Measurements from ENCODE around the gene KLHL26. TPM values are rescaled to one million over a fixed set of nuclear protein-coding genes. Genes with fewer than 3 reads are reported as not detected.

Gene KLHL26
- total RNA-seq, 4 donors from 2014 or later: 6.7 to 29.0 (median 12.1) TPM

DNA sequence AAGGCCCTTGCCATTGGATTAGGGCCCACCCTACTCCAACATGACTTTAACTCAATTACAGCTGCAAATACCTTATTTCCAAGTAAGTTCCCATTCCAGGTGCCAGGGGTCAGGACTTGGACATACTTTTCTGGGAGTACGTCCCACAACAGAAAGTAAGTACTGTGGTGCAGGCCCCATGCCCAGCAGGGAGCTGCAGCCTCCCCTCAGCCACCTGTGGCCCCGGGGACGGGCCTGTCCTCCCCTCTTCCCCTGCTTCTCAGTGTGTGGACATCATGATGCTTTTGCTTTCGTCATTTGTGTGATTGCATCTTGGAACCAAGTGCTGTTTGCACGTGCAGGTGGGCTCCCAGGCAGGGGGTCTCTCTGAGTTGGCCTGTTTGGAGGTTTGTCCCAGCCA is 78.6 kb downstream of the KLHL26 start:
- TF ChIP-seq, protein P1, sequence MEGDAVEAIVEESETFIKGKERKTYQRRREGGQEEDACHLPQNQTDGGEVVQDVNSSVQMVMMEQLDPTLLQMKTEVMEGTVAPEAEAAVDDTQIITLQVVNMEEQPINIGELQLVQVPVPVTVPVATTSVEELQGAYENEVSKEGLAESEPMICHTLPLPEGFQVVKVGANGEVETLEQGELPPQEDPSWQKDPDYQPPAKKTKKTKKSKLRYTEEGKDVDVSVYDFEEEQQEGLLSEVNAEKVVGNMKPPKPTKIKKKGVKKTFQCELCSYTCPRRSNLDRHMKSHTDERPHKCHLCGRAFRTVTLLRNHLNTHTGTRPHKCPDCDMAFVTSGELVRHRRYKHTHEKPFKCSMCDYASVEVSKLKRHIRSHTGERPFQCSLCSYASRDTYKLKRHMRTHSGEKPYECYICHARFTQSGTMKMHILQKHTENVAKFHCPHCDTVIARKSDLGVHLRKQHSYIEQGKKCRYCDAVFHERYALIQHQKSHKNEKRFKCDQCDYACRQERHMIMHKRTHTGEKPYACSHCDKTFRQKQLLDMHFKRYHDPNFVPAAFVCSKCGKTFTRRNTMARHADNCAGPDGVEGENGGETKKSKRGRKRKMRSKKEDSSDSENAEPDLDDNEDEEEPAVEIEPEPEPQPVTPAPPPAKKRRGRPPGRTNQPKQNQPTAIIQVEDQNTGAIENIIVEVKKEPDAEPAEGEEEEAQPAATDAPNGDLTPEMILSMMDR (IDR thresholded peaks at IDR 0.05; ENCODE audit: low read depth): no peak

DNA sequence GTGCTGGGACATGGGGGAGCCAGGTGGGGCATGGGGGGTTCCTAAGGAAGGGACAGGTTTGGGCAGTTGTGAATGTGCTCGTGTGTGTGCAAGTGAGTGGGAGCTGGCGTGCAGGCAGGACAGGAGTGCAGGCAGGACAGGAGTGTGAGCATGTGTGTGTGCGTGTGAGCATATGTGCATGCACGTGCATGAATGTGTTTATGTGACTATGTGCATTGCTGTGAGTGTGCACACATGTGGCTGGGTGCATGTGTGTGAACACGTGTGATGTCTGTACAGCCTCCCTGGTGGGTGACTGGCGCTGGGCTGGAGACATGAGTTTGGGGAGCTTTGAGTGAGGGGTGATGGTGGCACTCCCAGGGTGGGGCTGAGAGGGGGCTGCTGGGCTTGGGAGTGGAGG is 80.0 kb downstream of the KLHL26 start:
- TF ChIP-seq, protein P1 (IDR thresholded peaks at IDR 0.05; ENCODE audit: low read depth): no peak

DNA sequence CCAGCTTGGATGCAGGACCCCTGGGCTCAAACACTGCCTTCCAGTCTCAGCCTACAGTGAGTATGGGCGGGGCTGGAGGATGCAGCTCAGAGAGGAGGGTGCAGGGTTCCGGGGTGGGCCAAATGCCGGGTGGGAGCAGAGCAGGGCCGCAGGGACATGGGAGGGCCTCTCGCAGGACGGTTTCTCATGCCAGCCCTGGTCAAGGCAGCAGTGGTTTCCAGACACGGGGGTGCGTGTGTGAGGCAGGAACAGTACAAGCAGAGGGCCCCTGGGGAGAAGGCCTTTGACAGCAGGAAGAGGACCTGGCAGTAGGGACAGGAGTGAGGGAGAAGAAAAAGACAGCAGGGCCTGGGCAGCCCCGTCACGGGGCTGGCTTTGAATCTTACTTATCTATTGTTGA is 80.8 kb downstream of the KLHL26 start:
- TF ChIP-seq, protein P1 (IDR thresholded peaks at IDR 0.05; ENCODE audit: low read depth): no peak

DNA sequence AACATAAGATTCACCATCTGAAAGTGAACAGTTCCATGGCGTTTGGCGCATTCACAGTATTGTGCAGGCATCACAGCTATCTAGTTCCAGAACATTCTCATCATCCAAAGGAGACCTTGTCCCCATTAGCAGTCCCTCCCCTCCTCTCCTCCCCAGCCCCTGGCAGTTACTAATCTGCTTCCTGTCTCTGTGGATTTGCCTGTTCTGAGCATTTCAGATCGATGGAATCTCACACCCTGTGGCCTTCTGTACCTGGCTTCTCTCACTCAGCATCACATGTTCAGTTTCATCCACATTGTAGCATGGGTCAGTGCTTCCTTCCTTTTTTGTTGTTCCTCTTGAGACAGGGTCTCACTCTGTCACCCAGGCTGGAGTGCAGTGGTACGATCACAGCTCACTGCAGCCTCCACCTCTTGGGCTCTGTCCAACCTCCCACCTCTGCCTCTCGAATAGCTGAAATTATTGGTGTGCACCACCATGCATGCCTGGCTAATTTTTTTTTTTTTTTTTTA is 81.2 kb downstream of the KLHL26 start:
- TF ChIP-seq, protein P1 (IDR thresholded peaks at IDR 0.05; ENCODE audit: low read depth): no peak

DNA sequence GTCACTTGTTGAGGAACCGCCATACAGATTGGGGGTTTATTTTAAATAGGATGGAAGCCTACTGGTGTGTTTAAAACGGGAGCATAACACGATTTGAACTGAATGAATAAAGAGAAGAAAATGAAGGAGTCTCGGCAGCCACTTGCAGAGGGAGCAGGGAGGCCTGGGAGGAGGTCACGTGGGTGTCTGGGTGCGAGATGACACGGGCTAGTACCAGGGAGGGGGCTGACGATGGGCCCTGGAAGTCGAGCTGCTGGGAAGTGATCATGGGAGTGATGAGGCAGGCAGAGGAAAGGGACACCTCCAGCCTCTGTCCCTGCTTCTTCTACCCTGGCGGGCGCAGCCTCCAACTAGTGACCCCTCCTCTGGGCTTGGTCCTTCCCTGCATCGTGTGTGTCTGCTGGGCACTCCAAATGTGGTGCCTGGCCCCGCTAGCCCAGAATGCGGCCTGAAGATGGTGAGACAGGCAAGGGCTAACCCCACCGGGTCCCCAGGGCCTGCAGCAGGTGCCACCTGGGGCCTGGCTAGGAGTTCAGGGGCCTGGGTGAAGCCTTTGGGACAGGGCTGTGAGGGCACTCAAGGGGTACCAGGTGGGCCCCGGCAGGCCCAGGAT is 82.1 kb downstream of the KLHL26 start:
- TF ChIP-seq, protein P1 (IDR thresholded peaks at IDR 0.05; ENCODE audit: low read depth): no peak

DNA sequence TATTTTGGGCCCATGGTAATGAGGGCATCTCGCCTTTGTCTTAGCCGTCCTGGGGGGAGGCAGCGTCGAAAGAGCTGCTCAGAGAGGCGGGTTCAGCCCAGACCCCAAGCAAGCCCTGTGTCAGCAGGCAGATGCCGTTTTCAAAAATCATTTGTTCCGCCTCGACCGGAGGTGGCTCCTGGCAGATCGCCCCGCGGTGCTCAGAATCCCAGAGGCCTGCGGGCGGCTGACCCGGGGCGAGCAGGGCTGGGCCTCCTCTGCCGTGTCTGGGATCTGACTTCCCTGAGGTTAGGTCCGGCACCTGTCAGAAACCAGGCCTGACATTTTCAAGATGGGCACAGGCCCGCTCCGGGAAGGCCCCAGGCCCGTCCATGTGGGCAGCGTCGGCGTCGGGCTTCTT is 82.7 kb downstream of the KLHL26 start:
- TF ChIP-seq, protein P1 (IDR thresholded peaks at IDR 0.05; ENCODE audit: low read depth): no peak

Small RNAs within 50 kb of the gene (small RNA-seq; reads per million reads assigned to genes)
- gene RN7SL155P: not detected

Other genes starting within 250 kb of the KLHL26 start
- gene LRRC25, start 239.4 kb upstream of the KLHL26 start, total RNA-seq: 10 to 100 TPM in 3 of 4 donors, 1 to 10 TPM in 1; 8.3 to 32.0 (median 18.7) TPM
- 10 to 100 TPM; 19.8 to 32.0 (median 23.1) TPM for gene SSBP4, start 217.6 kb upstream of the KLHL26 start, total RNA-seq
- gene ISYNA1, start 198.9 kb upstream of the KLHL26 start, total RNA-seq: 10 to 100 TPM in 3 of 4 donors, 1 to 10 TPM in 1; 9.9 to 50.5 (median 11.4) TPM
- gene ELL, start 115.0 kb upstream of the KLHL26 start, total RNA-seq: 10 to 100 TPM; 14.3 to 16.1 (median 15.3) TPM
- gene FKBP8, start 93.5 kb upstream of the KLHL26 start, total RNA-seq: 100 to 1,000 TPM; 105 to 369 (median 280) TPM
- gene KXD1, start 79.2 kb upstream of the KLHL26 start, total RNA-seq: 100 to 1,000 TPM in 3 of 4 donors, 10 to 100 TPM in 1; 97.2 to 145 (median 120) TPM
- 100 to 1,000 TPM; 498 to 791 (median 619) TPM for gene UBA52, start 65.2 kb upstream of the KLHL26 start, total RNA-seq
- gene REX1BD, start 48.2 kb upstream of the KLHL26 start, total RNA-seq: 100 to 1,000 TPM in 2 of 4 donors, 10 to 100 TPM in 2; 49.1 to 128 (median 99.7) TPM
- gene CRLF1, start 30.2 kb upstream of the KLHL26 start, total RNA-seq: 100 to 1,000 TPM in 2 of 4 donors, 10 to 100 TPM in 2; 28.5 to 117 (median 84.3) TPM
- 1 to 10 TPM in 1 of 4 donors, under 1 TPM in 2, not detected in 1; 0.34 to 2.1 (median 0.88) TPM for gene TMEM59L, start 24.2 kb upstream of the KLHL26 start, total RNA-seq
- gene CRTC1, start 46.7 kb downstream of the KLHL26 start, total RNA-seq: 1 to 10 TPM; 2.0 to 8.3 (median 3.9) TPM
- gene COMP, start 154.3 kb downstream of the KLHL26 start, total RNA-seq: 10 to 100 TPM in 3 of 4 donors, 1 to 10 TPM in 1; 6.2 to 48.0 (median 14.2) TPM
- gene UPF1, start 194.9 kb downstream of the KLHL26 start, total RNA-seq: 100 to 1,000 TPM in 1 of 4 donors, 10 to 100 TPM in 3; 39.8 to 115 (median 68.3) TPM

Measured in subcutaneous adipose tissue (tissue), 4 donors.